ENCODE measurements around the gene CCDC184. TPM values are rescaled to one million over a fixed set of nuclear protein-coding genes. Genes with fewer than 3 reads are reported as not detected.

The CCDC184 gene
- total RNA-seq, 1 donor from 2014 or later: 0.47 TPM

DNA sequence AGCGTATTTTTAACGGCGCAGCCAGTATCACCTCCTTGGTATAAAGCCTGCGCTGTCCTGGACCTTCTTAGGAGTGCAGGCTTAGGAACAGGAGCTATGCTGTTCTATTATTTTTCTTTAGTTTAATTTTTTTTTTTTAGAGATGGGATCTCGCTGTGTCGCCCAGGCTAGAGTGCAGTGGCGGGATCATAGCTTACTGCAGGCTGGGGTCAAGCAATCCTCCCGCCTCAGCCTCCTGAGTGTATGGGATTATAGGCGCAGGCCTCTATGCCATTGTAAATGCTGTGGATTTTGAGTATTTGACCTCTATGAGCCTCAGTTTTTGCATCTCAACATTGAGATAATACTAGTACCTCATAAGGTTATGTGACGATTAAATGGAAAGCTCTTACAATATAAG lies 15.5 kb downstream of the CCDC184 start:
- DNase-seq (ENCODE audit: low spot score): no peak
- H3K36me3 Mint-ChIP-seq (ENCODE audit: low read depth): peaks cover 1% of the 10 kb centered on the region
- peak overlapping the region; percentile 75 for H3K4me3 Mint-ChIP-seq (ENCODE audit: unreplicated experiment)
- peaks cover 25% of the 10 kb centered on the region for H3K4me1 Mint-ChIP-seq (ENCODE audit: low read depth)
- peak overlapping the region; percentile 81 for H3K27ac Mint-ChIP-seq (ENCODE audit: unreplicated experiment)
- TF ChIP-seq, protein P1, sequence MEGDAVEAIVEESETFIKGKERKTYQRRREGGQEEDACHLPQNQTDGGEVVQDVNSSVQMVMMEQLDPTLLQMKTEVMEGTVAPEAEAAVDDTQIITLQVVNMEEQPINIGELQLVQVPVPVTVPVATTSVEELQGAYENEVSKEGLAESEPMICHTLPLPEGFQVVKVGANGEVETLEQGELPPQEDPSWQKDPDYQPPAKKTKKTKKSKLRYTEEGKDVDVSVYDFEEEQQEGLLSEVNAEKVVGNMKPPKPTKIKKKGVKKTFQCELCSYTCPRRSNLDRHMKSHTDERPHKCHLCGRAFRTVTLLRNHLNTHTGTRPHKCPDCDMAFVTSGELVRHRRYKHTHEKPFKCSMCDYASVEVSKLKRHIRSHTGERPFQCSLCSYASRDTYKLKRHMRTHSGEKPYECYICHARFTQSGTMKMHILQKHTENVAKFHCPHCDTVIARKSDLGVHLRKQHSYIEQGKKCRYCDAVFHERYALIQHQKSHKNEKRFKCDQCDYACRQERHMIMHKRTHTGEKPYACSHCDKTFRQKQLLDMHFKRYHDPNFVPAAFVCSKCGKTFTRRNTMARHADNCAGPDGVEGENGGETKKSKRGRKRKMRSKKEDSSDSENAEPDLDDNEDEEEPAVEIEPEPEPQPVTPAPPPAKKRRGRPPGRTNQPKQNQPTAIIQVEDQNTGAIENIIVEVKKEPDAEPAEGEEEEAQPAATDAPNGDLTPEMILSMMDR (IDR thresholded peaks at IDR 0.05): no peak
- peaks cover 17% of the 10 kb centered on the region for H3K9me3 Mint-ChIP-seq (ENCODE audit: low read depth)
- peaks cover 23% of the 10 kb centered on the region for H3K27me3 Mint-ChIP-seq (ENCODE audit: low read depth)

DNA sequence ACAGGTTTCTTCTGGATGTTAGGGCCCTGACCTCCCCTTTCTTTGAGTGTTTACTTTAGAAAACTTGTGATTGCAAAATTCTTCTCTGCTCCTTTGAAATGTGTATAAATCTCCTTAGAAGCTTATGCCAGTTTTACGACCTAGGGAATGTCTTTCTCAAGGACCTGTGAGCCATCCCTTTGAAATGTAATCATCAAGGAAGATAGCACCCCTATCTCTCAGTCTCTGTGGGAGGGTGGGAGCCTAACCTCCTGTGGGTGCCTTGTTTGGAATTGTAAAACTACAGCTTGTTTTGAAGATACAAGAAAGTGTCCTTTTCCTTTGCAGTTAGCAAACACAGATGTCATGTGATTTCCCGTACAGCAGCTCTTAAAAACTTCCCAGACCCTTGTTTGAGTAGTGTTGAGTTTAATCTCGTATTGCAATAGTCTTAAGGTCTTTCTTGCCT lies 16.4 kb downstream of the CCDC184 start:
- Mint-ChIP-seq H3K36me3 (ENCODE audit: low read depth) (peaks cover 1% of the 10 kb centered on the region), H3K27me3 (ENCODE audit: low read depth) (peaks cover 18% of the 10 kb centered on the region), H3K4me3 (ENCODE audit: unreplicated experiment) (no peak overlapping the region), H3K9me3 (ENCODE audit: low read depth) (peaks cover 21% of the 10 kb centered on the region), H3K27ac (ENCODE audit: unreplicated experiment) (no peak overlapping the region), H3K4me1 (ENCODE audit: low read depth) (peaks cover 22% of the 10 kb centered on the region)
- TF ChIP-seq, protein P1 (IDR thresholded peaks at IDR 0.05): no peak
- no peak for DNase-seq (ENCODE audit: low spot score)

DNA sequence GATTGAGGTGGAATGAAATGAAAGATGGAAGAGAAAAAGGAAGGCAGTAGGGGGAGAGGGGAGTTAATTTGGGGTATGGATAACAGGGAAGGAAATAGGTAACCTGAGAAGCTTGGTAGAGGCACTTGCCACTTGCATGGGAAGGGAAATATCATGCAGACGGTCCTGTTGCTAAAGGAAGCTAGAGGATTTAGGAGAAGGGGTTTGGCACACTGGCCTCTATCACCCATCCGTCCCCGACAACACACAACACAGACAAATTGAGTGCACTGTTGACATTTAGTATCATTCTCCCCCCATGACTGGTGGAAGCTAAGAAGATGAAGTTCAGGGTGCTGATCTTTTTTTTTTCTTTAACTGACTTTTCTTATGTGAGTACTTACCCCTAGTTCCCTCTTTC lies 17.6 kb downstream of the CCDC184 start:
- Mint-ChIP-seq H3K36me3 (ENCODE audit: low read depth) (peaks cover 1% of the 10 kb centered on the region), H3K27ac (ENCODE audit: unreplicated experiment) (no peak overlapping the region), H3K9me3 (ENCODE audit: low read depth) (peaks cover 21% of the 10 kb centered on the region), H3K4me1 (ENCODE audit: low read depth) (peaks cover 19% of the 10 kb centered on the region), H3K4me3 (ENCODE audit: unreplicated experiment) (no peak overlapping the region), H3K27me3 (ENCODE audit: low read depth) (peaks cover 13% of the 10 kb centered on the region)
- no peak for DNase-seq (ENCODE audit: low spot score)
- TF ChIP-seq, protein P1 (IDR thresholded peaks at IDR 0.05): no peak

DNA sequence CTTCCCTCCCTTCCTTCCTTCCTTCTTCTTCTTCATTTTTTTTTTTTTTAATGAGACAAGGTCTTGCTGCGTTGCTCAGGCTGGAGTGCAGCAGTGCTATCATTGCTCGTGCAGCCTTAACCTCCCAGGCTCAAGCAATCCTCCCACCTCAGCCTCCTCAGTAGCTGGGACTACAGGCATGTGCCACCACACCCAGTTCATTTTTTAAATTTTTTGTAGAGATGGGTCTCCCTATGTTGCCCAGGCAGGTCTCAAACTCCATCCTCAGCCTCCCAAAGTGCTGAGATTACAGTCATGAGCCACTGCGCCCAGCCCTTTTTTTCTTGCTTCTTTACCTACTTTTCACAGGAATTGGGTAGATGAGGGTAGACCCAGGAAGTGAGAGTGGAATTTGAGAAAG lies 18.1 kb downstream of the CCDC184 start:
- TF ChIP-seq, protein P1 (IDR thresholded peaks at IDR 0.05): no peak
- Mint-ChIP-seq H3K27me3 (ENCODE audit: low read depth) (peaks cover 13% of the 10 kb centered on the region), H3K4me1 (ENCODE audit: low read depth) (peaks cover 19% of the 10 kb centered on the region), H3K36me3 (ENCODE audit: low read depth) (peaks cover 3% of the 10 kb centered on the region), H3K4me3 (ENCODE audit: unreplicated experiment) (no peak overlapping the region), H3K9me3 (ENCODE audit: low read depth) (peaks cover 25% of the 10 kb centered on the region), H3K27ac (ENCODE audit: unreplicated experiment) (no peak overlapping the region)
- no peak for DNase-seq (ENCODE audit: low spot score)

DNA sequence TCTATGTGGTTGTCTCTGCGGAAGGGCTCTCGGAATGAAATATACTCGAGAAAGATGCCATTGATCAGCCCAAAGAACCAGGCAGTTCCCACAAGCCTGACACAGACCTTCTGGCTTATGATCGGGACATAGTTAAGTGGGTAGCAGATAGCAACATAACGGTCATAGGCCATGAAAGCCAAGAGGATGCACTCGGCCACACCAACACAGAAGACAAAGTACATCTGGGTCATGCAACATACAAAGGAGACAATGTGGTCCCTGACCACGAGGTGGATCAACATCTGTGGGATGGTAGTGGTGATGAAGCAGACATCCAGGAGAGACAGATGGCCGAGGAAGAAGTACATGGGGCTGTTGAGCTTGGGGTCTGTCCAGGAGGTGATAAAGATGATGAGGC lies 19.3 kb downstream of the CCDC184 start:
- DNase-seq (ENCODE audit: low spot score): no peak
- peaks cover 3% of the 10 kb centered on the region for H3K36me3 Mint-ChIP-seq (ENCODE audit: low read depth)
- H3K4me1 Mint-ChIP-seq (ENCODE audit: low read depth): peaks cover 10% of the 10 kb centered on the region
- H3K4me3 Mint-ChIP-seq (ENCODE audit: unreplicated experiment): no peak overlapping the region
- TF ChIP-seq, protein P1 (IDR thresholded peaks at IDR 0.05): no peak
- peaks cover 36% of the 10 kb centered on the region for H3K9me3 Mint-ChIP-seq (ENCODE audit: low read depth)
- H3K27me3 Mint-ChIP-seq (ENCODE audit: low read depth): peaks cover 13% of the 10 kb centered on the region
- H3K27ac Mint-ChIP-seq (ENCODE audit: unreplicated experiment): no peak overlapping the region
